ENCODE results near the gene TMEM145. TPM values are rescaled to one million over a fixed set of nuclear protein-coding genes. Genes with fewer than 3 reads are reported as not detected.

TMEM145 gene
- total and polyA plus RNA-seq, 5 donors from 2014 or later = not detected

- Mint-ChIP-seq H3K27ac (peak overlapping the region in 1 of 3 donors; percentile 67), H3K4me1 (no peaks in the 10 kb centered on the region), H3K36me3 (peaks cover 9% of the 10 kb centered on the region), H3K27me3 (no peaks in the 10 kb centered on the region), H3K9me3 (no peaks in the 10 kb centered on the region), H3K4me3 (no peak overlapping the region)
- DNase-seq (no peak), ATAC-seq (ENCODE audit: low read depth in 2 of 2) (no peak)
- Histone ChIP-seq H3K9me3 (ENCODE audit: control insufficient read depth in 2 of 2, low read length in 2 of 2) (no peaks in the 10 kb centered on the region), H3K4me1 (ENCODE audit: control insufficient read depth, insufficient read depth, low read length, poor library complexity, severe bottlenecking) (no peaks in the 10 kb centered on the region), H3K27ac (ENCODE audit: insufficient read depth, low read length, poor library complexity, severe bottlenecking) (no peak overlapping the region), H3K36me3 (ENCODE audit: control insufficient read depth, insufficient read depth, low read length) (no peaks in the 10 kb centered on the region), H3K27me3 (ENCODE audit: control insufficient read depth, insufficient read depth, low read length) (no peaks in the 10 kb centered on the region), H3K4me3 (ENCODE audit: low read depth, low read length) (no peak overlapping the region)
Observed at GRCh38 chr19:42357290-42357689, 44.2 kb downstream of the TMEM145 start.

DNA sequence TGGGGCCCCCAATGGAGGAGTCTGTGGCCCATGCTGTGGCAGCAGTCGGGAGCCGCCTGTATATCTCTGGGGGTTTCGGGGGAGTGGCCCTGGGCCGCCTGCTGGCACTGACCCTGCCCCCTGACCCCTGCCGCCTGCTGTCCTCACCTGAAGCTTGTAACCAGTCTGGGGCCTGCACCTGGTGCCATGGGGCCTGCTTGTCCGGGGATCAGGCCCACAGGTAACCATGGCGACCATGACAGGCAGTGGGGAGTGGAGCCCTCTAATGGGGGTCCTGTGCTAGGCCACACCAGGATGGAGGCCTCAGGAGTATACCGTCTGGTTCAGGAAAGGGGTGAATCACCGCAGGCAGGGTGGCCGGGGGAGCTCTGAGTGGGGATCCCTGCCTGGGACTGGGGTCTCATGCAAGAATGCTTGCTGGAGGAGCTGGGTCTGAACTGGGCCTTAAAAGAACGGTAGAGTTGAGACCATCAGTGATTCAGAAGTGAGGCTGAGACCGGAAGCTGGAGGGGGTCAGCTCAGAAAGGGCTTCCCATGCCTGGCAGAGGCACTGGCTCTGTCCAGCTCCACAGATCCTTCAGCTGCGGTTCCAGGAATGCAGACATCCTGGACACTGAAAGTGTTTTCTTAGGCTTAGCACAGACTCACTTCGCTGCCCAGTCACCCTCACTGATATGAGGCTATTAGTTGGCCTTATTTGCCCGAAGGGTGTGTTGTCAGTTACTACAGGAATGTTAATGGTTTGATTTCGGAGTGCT is 47.9 kb downstream of the TMEM145 start:
- H3K27me3 Mint-ChIP-seq = no peaks in the 10 kb centered on the region
- ATAC-seq (ENCODE audit: low read depth in 2 of 2) (no peak), DNase-seq (no peak)
- Histone ChIP-seq H3K4me3 (ENCODE audit: low read depth, low read length) (no peak overlapping the region), H3K4me1 (ENCODE audit: control insufficient read depth, insufficient read depth, low read length, poor library complexity, severe bottlenecking) (no peaks in the 10 kb centered on the region), H3K27ac (ENCODE audit: insufficient read depth, low read length, poor library complexity, severe bottlenecking) (no peak overlapping the region), H3K9me3 (ENCODE audit: control insufficient read depth in 2 of 2, low read length in 2 of 2) (peaks cover 0 to 7% of the 10 kb centered on the region in 2 experiments), H3K36me3 (ENCODE audit: control insufficient read depth, insufficient read depth, low read length) (no peaks in the 10 kb centered on the region), H3K27me3 (ENCODE audit: control insufficient read depth, insufficient read depth, low read length) (no peaks in the 10 kb centered on the region)
- no peaks in the 10 kb centered on the region for H3K9me3 Mint-ChIP-seq
- H3K4me3 Mint-ChIP-seq = no peak overlapping the region
- peaks cover 21% of the 10 kb centered on the region for H3K36me3 Mint-ChIP-seq
- peak overlapping the region in 1 of 3 donors; percentile 53 for H3K27ac Mint-ChIP-seq
- peaks cover 0 to 3% (median 0%) of the 10 kb centered on the region in 4 donors for H3K4me1 Mint-ChIP-seq

DNA sequence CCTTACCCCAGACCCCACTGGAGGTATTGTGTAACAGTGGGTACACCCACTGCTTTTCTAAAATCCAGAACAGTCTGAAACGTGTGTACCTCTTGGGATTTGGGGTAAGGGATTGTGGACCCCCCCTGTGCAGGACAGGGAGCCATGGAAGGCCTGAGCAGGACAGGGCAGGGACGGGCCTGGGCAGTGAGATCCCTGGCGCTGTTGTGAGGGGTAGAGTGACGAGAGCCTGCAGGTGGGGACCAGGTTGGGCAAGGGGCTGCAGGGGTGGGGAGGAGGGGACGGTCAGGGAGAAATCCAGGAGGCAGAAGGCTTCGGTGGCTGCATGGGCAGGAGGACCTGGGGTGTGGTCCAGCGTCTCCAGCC is 48.4 kb downstream of the TMEM145 start:
- no peaks in the 10 kb centered on the region for H3K27me3 Mint-ChIP-seq
- DNase-seq (no peak), ATAC-seq (ENCODE audit: low read depth in 2 of 2) (no peak)
- Histone ChIP-seq H3K36me3 (ENCODE audit: control insufficient read depth, insufficient read depth, low read length) (no peaks in the 10 kb centered on the region), H3K27me3 (ENCODE audit: control insufficient read depth, insufficient read depth, low read length) (no peaks in the 10 kb centered on the region), H3K27ac (ENCODE audit: insufficient read depth, low read length, poor library complexity, severe bottlenecking) (no peak overlapping the region), H3K9me3 (ENCODE audit: control insufficient read depth in 2 of 2, low read length in 2 of 2) (peaks cover 0 to 7% of the 10 kb centered on the region in 2 experiments), H3K4me3 (ENCODE audit: low read depth, low read length) (no peak overlapping the region), H3K4me1 (ENCODE audit: control insufficient read depth, insufficient read depth, low read length, poor library complexity, severe bottlenecking) (no peaks in the 10 kb centered on the region)
- H3K36me3 Mint-ChIP-seq = peaks cover 21% of the 10 kb centered on the region
- no peak overlapping the region for H3K27ac Mint-ChIP-seq
- no peaks in the 10 kb centered on the region for H3K9me3 Mint-ChIP-seq
- H3K4me3 Mint-ChIP-seq = no peak overlapping the region
- H3K4me1 Mint-ChIP-seq = peaks cover 0 to 3% (median 0%) of the 10 kb centered on the region in 4 donors

DNA sequence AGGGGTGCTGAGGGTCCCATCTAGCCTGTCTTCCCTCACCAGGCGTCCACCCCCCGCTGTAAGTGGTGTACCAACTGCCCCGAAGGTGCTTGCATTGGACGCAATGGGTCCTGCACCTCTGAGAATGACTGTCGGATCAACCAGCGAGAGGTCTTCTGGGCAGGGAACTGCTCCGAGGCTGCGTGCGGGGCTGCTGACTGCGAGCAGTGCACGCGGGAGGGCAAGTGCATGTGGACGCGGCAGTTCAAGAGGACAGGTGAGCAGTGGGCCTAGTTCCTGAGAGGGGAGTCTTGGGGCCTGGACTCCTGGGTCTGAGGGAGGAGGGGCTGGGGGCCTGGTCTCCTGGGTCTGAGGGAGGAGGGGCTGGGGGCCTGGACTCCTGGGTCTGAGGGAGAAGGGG is 49.2 kb downstream of the TMEM145 start:
- no peaks in the 10 kb centered on the region for H3K4me1 ChIP-seq (ENCODE audit: control insufficient read depth, insufficient read depth, low read length, poor library complexity, severe bottlenecking)
- ATAC-seq (ENCODE audit: low read depth in 2 of 2) (no peak), DNase-seq (no peak)
- Mint-ChIP-seq H3K9me3 (no peaks in the 10 kb centered on the region), H3K4me1 (peaks cover 0 to 3% (median 0%) of the 10 kb centered on the region in 4 donors), H3K36me3 (peaks cover 21% of the 10 kb centered on the region), H3K27ac (no peak overlapping the region), H3K4me3 (no peak overlapping the region), H3K27me3 (no peaks in the 10 kb centered on the region)
- H3K36me3 ChIP-seq (ENCODE audit: control insufficient read depth, insufficient read depth, low read length) = no peaks in the 10 kb centered on the region
- H3K4me3 ChIP-seq (ENCODE audit: low read depth, low read length) = no peak overlapping the region
- H3K27ac ChIP-seq (ENCODE audit: insufficient read depth, low read length, poor library complexity, severe bottlenecking) = no peak overlapping the region
- H3K27me3 ChIP-seq (ENCODE audit: control insufficient read depth, insufficient read depth, low read length) = no peaks in the 10 kb centered on the region
- H3K9me3 ChIP-seq (ENCODE audit: control insufficient read depth in 2 of 2, low read length in 2 of 2) = peaks cover 0 to 7% of the 10 kb centered on the region in 2 experiments

DNA sequence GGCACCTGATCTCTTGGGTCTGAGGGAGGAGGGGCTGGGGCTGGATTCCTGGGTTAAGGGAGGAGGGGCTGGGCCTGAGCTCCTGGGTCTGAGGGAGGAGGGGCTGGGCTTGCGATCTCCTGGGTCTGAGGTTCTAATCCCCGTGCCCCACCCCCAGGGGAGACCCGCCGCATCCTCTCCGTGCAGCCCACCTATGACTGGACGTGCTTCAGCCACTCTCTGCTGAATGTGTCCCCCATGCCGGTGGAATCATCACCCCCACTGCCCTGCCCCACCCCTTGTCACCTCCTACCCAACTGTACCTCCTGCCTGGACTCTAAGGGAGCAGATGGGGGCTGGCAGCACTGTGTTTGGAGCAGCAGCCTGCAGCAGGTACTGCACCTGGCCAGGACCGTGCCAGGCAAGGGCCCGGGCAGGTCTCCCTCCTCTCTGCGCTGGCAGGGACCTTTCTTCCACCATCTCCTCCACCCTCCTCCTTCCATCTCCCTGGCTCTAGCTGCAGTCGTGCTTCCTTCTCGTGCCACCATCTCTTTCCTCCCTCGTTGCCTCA is 49.9 kb downstream of the TMEM145 start:
- ATAC-seq (ENCODE audit: low read depth in 2 of 2) (no peak), DNase-seq (no peak)
- H3K4me1 Mint-ChIP-seq = peaks cover 0 to 3% (median 0%) of the 10 kb centered on the region in 4 donors
- Histone ChIP-seq H3K36me3 (ENCODE audit: control insufficient read depth, insufficient read depth, low read length) (no peaks in the 10 kb centered on the region), H3K27me3 (ENCODE audit: control insufficient read depth, insufficient read depth, low read length) (no peaks in the 10 kb centered on the region), H3K27ac (ENCODE audit: insufficient read depth, low read length, poor library complexity, severe bottlenecking) (no peak overlapping the region), H3K4me1 (ENCODE audit: control insufficient read depth, insufficient read depth, low read length, poor library complexity, severe bottlenecking) (no peaks in the 10 kb centered on the region), H3K9me3 (ENCODE audit: control insufficient read depth in 2 of 2, low read length in 2 of 2) (peaks cover 0 to 7% of the 10 kb centered on the region in 2 experiments), H3K4me3 (ENCODE audit: low read depth, low read length) (no peak overlapping the region)
- H3K9me3 Mint-ChIP-seq = no peaks in the 10 kb centered on the region
- H3K4me3 Mint-ChIP-seq = no peak overlapping the region
- no peaks in the 10 kb centered on the region for H3K27me3 Mint-ChIP-seq
- no peak overlapping the region for H3K27ac Mint-ChIP-seq
- peaks cover 21% of the 10 kb centered on the region for H3K36me3 Mint-ChIP-seq

- peaks cover 21% of the 10 kb centered on the region for H3K36me3 Mint-ChIP-seq
- H3K27ac ChIP-seq (ENCODE audit: insufficient read depth, low read length, poor library complexity, severe bottlenecking) = no peak overlapping the region
- no peaks in the 10 kb centered on the region for H3K27me3 Mint-ChIP-seq
- H3K9me3 Mint-ChIP-seq = no peaks in the 10 kb centered on the region
- no peaks in the 10 kb centered on the region for H3K36me3 ChIP-seq (ENCODE audit: control insufficient read depth, insufficient read depth, low read length)
- H3K4me3 Mint-ChIP-seq = no peak overlapping the region
- H3K4me1 Mint-ChIP-seq = peaks cover 0 to 3% (median 0%) of the 10 kb centered on the region in 4 donors
- H3K4me3 ChIP-seq (ENCODE audit: low read depth, low read length) = no peak overlapping the region
- DNase-seq (no peak), ATAC-seq (ENCODE audit: low read depth in 2 of 2) (no peak)
- H3K27ac Mint-ChIP-seq = no peak overlapping the region
- peaks cover 0 to 7% of the 10 kb centered on the region in 2 experiments for H3K9me3 ChIP-seq (ENCODE audit: control insufficient read depth in 2 of 2, low read length in 2 of 2)
- no peaks in the 10 kb centered on the region for H3K27me3 ChIP-seq (ENCODE audit: control insufficient read depth, insufficient read depth, low read length)
- H3K4me1 ChIP-seq (ENCODE audit: control insufficient read depth, insufficient read depth, low read length, poor library complexity, severe bottlenecking) = no peaks in the 10 kb centered on the region
Observed at GRCh38 chr19:42363614-42364346, 50.7 kb downstream of the TMEM145 start.

DNA sequence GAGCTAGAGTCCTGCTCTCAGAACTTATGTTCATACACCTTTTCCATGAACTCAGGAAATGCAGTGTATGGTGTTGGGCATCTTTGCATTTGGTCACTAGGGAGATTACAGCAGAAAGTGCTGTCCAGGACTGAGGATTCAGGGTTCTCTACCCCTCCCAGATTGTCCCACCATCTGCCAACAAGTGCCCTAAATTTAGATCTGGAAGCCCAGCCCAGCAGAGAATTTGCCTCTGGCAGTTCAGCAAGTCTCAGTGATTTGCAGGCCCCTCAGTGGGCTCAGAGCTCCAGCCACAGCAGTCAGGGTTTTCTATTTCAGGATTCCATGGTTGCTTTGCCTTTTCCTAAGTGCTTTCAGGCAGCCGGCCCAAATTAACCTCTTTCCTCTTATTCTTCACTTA is 53.6 kb downstream of the TMEM145 start:
- DNase-seq (no peak), ATAC-seq (ENCODE audit: low read depth in 2 of 2) (no peak)
- Histone ChIP-seq H3K4me3 (ENCODE audit: low read depth, low read length) (no peak overlapping the region), H3K27ac (ENCODE audit: insufficient read depth, low read length, poor library complexity, severe bottlenecking) (no peak overlapping the region), H3K4me1 (ENCODE audit: control insufficient read depth, insufficient read depth, low read length, poor library complexity, severe bottlenecking) (no peaks in the 10 kb centered on the region), H3K36me3 (ENCODE audit: control insufficient read depth, insufficient read depth, low read length) (no peaks in the 10 kb centered on the region), H3K27me3 (ENCODE audit: control insufficient read depth, insufficient read depth, low read length) (no peaks in the 10 kb centered on the region), H3K9me3 (ENCODE audit: control insufficient read depth in 2 of 2, low read length in 2 of 2) (peaks cover 0 to 7% of the 10 kb centered on the region in 2 experiments)
- peaks cover 16% of the 10 kb centered on the region for H3K36me3 Mint-ChIP-seq
- no peak overlapping the region for H3K4me3 Mint-ChIP-seq
- H3K9me3 Mint-ChIP-seq = no peaks in the 10 kb centered on the region
- H3K27me3 Mint-ChIP-seq = no peaks in the 10 kb centered on the region
- no peak overlapping the region for H3K27ac Mint-ChIP-seq
- peaks cover 0 to 3% (median 0%) of the 10 kb centered on the region in 4 donors for H3K4me1 Mint-ChIP-seq
